ENCODE measurements around the gene PNMT. TPM values are rescaled to one million over a fixed set of nuclear protein-coding genes. Genes with fewer than 3 reads are reported as not detected.

Gene PNMT
- total and polyA plus RNA-seq, 2 of the 13 experiments (the other 11 are each of a cell fraction or from before 2014, with no cell fraction given) = 0.25 TPM; not detected in 1

GRCh38 chr17:39667945-39668924 lies at the start of gene PNMT (continued):
- TF ChIP-seq TFE3 (CRISPR knock-in tag; IDR thresholded peaks at IDR 0.05) (peak; percentile 56; the same call in 1 of the 2 replicates), ZNF574 (CRISPR knock-in tag; IDR thresholded peaks at IDR 0.05) (peak; percentile 75), KLF9 (CRISPR knock-in tag; IDR thresholded peaks at IDR 0.05; ENCODE audit: low read depth) (no peak), KDM6A (CRISPR knock-in tag; IDR thresholded peaks at IDR 0.05; ENCODE audit: low read depth) (no peak), YEATS4 (CRISPR knock-in tag; IDR thresholded peaks at IDR 0.05; ENCODE audit: borderline replicate concordance) (peak; percentile 77), SOX5 (CRISPR knock-in tag; IDR thresholded peaks at IDR 0.05; ENCODE audit: borderline replicate concordance) (peak; percentile 34; the same call in 1 of the 2 replicates), TARDBP (CRISPR knock-in tag; IDR thresholded peaks at IDR 0.05) (no peak), ZHX2 (IDR thresholded peaks at IDR 0.05; ENCODE audit: low read depth) (0 out of 2 replicates have a peak, but pooled peaks have one; percentile 18), ZHX2 (CRISPR knock-in tag; IDR thresholded peaks at IDR 0.05; ENCODE audit: borderline replicate concordance) (no peak), THAP8 (CRISPR knock-in tag; IDR thresholded peaks at IDR 0.05; ENCODE audit: borderline replicate concordance) (no peak), MEIS1 (CRISPR knock-in tag; IDR thresholded peaks at IDR 0.05; ENCODE audit: borderline replicate concordance) (no peak), KLF15 (CRISPR knock-in tag; IDR thresholded peaks at IDR 0.05; ENCODE audit: borderline replicate concordance) (no peak), ZNF644 (CRISPR knock-in tag; IDR thresholded peaks at IDR 0.05; ENCODE audit: low read depth) (no peak), ZZZ3 (CRISPR knock-in tag; IDR thresholded peaks at IDR 0.05; ENCODE audit: borderline replicate concordance) (no peak), TBX3 (IDR thresholded peaks at IDR 0.05; ENCODE audit: borderline replicate concordance) (no peak), FOXC1 (CRISPR knock-in tag; IDR thresholded peaks at IDR 0.05; ENCODE audit: borderline replicate concordance) (peak; percentile 79), NFYB (CRISPR knock-in tag; IDR thresholded peaks at IDR 0.05) (no peak), ZNF547 (CRISPR knock-in tag; IDR thresholded peaks at IDR 0.05) (peak; percentile 97)
